GM12878 (cell line): ENCODE measurements around the gene ACSL3. TPM values are rescaled to one million over a fixed set of nuclear protein-coding genes. Genes with fewer than 3 reads are reported as not detected.

Experiments used
- ASH2L ChIP-seq: fragments of 300-600, 200-600 bp; sonication (generic); IDR thresholded peaks from 2 replicates; pipeline ENCODE4 v1.6.1; 2017; ENCODE audit warnings: low read depth, mild to moderate bottlenecking, borderline replicate concordance
- BHLHE40 ChIP-seq, 2 experiments: fragments of 450-650 bp in 1 of 2; IDR thresholded peaks; 2 replicates each; pipeline ENCODE4 v1.6.1; 2011 to 2017; ENCODE audit warnings: low read depth in 2 of 2, borderline replicate concordance in 1 of 2, improper control_type of control experiment in 1 of 2, low read length in 1 of 2, mild to moderate bottlenecking in 1 of 2
- BRCA1 ChIP-seq: IDR thresholded peaks from 2 replicates; pipeline ENCODE4 v1.6.1; 2011; ENCODE audit warnings: low read depth, low read length, improper control_type of control experiment
- EGR1 ChIP-seq, 2 experiments: IDR thresholded peaks; 1 replicate in 1 of 2; 2 replicates in 1 of 2; pipeline ENCODE4 v1.6.1; 2011 to 2012; ENCODE audit warnings: low read depth in 2 of 2, low read length in 2 of 2, borderline replicate concordance in 1 of 2, mild to moderate bottlenecking in 1 of 2, moderate library complexity in 1 of 2
- MEF2A ChIP-seq: IDR thresholded peaks from 2 replicates; pipeline ENCODE4 v1.6.1; 2011; ENCODE audit warnings: low read depth, mild to moderate bottlenecking, low read length, moderate library complexity; ENCODE audit not compliant: insufficient read depth
- MTA2 ChIP-seq: fragments of 450-650 bp; IDR thresholded peaks from 2 replicates; pipeline ENCODE4 v1.6.1; 2016; ENCODE audit warnings: low read depth, mild to moderate bottlenecking, moderate library complexity
- PAX8 ChIP-seq: fragments of 450-650 bp; IDR thresholded peaks from 2 replicates; pipeline ENCODE4 v1.6.1; 2017; ENCODE audit warnings: mild to moderate bottlenecking, moderate library complexity
- RELB ChIP-seq: fragments of 450-650 bp; IDR thresholded peaks from 2 replicates; pipeline ENCODE4 v1.6.1; 2017; ENCODE audit warnings: low read depth, mild to moderate bottlenecking, moderate library complexity
- SMAD5 ChIP-seq: IDR thresholded peaks from 2 replicates; pipeline ENCODE4 v1.6.1; 2016; ENCODE audit warnings: antibody characterized with exemption, low read depth
- SPI1 ChIP-seq: IDR thresholded peaks from 2 replicates; pipeline ENCODE4 v1.6.1; 2011; ENCODE audit warnings: low read depth, mild to moderate bottlenecking, low read length, moderate library complexity, borderline replicate concordance; ENCODE audit not compliant: insufficient read depth
- TBL1XR1 ChIP-seq: IDR thresholded peaks from 2 replicates; pipeline ENCODE4 v1.6.1; 2012; ENCODE audit warnings: low read depth, low read length, improper control_type of control experiment
- ZSCAN29 ChIP-seq: fragments of 450-650 bp; IDR thresholded peaks from 2 replicates; pipeline ENCODE4 v1.6.1; 2017; ENCODE audit warnings: mild to moderate bottlenecking, moderate library complexity
- polyA plus RNA-seq, 11 experiments: library from polyadenylated mRNA; depleted of rRNA in 4 of 11; unstranded in 6 of 11; stranded (reverse) in 5 of 11; fragments of >200 nt; fragmentation: Nextera tagmentation in 4 of 11; fragmentation: Illumina TruSeq in 1 of 11; extraction: Ambion mirVana in 4 of 11; extraction: Trizol in 1 of 11; gene quantifications; 1 replicate in 1 of 11; 2 replicates in 10 of 11; pipeline versions ENCODE4 v1.2.1 to v1.2.3, GENCODE V29; 2011 to 2016; ENCODE audit warnings: inconsistent platforms in 2 of 11, missing spikeins in 2 of 11, low read depth in 1 of 11
- total RNA-seq, 4 experiments: library from RNA; depleted of rRNA in 3 of 4; stranded (reverse); fragments of >200 nt in 3 of 4; fragmentation: Illumina TruSeq in 1 of 4; extraction: Trizol in 1 of 4; gene quantifications; 2 replicates each; pipeline versions ENCODE4 v1.2.1 to v1.2.3, GENCODE V29; 2013 to 2021
- TF ChIP-seq, protein P1 (sequence below): fragments of 450-650 bp; IDR thresholded peaks from 2 replicates; pipeline ENCODE4 v1.6.1; 2017; ENCODE audit warnings: mild to moderate bottlenecking, moderate library complexity
- TF ChIP-seq, protein P2 (sequence below), 3 experiments: IDR thresholded peaks in 2 of 3; conservative IDR thresholded peaks in 1 of 3; 2 replicates each; pipeline ENCODE4 v1.5.1; 2011; ENCODE audit warnings: low read depth in 3 of 3, low read length in 3 of 3, mild to moderate bottlenecking in 3 of 3, control low read depth in 2 of 3, moderate library complexity in 2 of 3, inconsistent platforms in 1 of 3, mixed read lengths in 1 of 3; ENCODE audit not compliant: control insufficient read depth in 2 of 3, insufficient read depth in 1 of 3; ENCODE audit errors: extremely low read depth in 1 of 3

ACSL3 gene
- total and polyA plus RNA-seq, 10 of the 15 experiments (the other 5 are each of a cell fraction or from before 2014, with no cell fraction given), result 15.6 to 83.9 (median 56.7) TPM

DNA sequence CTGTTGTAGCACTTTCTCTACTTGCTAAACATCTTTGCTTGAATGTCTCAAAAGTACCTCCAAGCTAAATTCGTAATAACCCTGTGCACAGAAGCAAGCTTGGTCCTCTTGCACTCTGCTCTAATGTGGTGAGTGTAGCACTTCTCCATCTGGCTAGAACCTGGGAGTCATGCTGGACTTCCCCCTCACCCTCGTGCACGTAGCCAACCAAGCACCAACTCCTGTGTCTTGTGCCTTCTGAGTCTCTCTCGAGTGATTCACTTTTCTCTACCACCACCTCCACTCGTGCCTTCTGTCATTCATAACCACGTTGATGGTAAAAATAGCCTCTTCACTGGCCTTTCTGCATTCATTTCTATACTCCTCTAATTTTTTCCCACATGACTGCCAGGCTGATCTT is 99.3 kb downstream of the ACSL3 start (continued):
- TF ChIP-seq, protein P1, sequence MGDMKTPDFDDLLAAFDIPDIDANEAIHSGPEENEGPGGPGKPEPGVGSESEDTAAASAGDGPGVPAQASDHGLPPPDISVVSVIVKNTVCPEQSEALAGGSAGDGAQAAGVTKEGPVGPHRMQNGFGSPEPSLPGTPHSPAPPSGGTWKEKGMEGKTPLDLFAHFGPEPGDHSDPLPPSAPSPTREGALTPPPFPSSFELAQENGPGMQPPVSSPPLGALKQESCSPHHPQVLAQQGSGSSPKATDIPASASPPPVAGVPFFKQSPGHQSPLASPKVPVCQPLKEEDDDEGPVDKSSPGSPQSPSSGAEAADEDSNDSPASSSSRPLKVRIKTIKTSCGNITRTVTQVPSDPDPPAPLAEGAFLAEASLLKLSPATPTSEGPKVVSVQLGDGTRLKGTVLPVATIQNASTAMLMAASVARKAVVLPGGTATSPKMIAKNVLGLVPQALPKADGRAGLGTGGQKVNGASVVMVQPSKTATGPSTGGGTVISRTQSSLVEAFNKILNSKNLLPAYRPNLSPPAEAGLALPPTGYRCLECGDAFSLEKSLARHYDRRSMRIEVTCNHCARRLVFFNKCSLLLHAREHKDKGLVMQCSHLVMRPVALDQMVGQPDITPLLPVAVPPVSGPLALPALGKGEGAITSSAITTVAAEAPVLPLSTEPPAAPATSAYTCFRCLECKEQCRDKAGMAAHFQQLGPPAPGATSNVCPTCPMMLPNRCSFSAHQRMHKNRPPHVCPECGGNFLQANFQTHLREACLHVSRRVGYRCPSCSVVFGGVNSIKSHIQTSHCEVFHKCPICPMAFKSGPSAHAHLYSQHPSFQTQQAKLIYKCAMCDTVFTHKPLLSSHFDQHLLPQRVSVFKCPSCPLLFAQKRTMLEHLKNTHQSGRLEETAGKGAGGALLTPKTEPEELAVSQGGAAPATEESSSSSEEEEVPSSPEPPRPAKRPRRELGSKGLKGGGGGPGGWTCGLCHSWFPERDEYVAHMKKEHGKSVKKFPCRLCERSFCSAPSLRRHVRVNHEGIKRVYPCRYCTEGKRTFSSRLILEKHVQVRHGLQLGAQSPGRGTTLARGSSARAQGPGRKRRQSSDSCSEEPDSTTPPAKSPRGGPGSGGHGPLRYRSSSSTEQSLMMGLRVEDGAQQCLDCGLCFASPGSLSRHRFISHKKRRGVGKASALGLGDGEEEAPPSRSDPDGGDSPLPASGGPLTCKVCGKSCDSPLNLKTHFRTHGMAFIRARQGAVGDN, result no peak
- TF ChIP-seq SMAD5 (no peak), PAX8 (no peak), SPI1 (peak; percentile 49; the same call in 1 of the 2 replicates), MEF2A (no peak), EGR1 (IDR thresholded peaks at IDR 0.05; ENCODE audit: borderline replicate concordance in 1 of 2, low read depth in 2 of 2, low read length in 2 of 2) (no peak), MTA2 (peak; percentile 22; the same call in 1 of the 2 replicates), ZSCAN29 (no peak), RELB (peak; percentile 53; the same call in 1 of the 2 replicates), TBL1XR1 (no peak), BRCA1 (no peak), BHLHE40 (IDR thresholded peaks at IDR 0.05; ENCODE audit: borderline replicate concordance in 1 of 2, low read depth in 2 of 2, low read length in 1 of 2) (peak; percentile 39 to 87; a peak in 3 of 4 replicates), ASH2L (no peak)
- TF ChIP-seq, protein P2, sequence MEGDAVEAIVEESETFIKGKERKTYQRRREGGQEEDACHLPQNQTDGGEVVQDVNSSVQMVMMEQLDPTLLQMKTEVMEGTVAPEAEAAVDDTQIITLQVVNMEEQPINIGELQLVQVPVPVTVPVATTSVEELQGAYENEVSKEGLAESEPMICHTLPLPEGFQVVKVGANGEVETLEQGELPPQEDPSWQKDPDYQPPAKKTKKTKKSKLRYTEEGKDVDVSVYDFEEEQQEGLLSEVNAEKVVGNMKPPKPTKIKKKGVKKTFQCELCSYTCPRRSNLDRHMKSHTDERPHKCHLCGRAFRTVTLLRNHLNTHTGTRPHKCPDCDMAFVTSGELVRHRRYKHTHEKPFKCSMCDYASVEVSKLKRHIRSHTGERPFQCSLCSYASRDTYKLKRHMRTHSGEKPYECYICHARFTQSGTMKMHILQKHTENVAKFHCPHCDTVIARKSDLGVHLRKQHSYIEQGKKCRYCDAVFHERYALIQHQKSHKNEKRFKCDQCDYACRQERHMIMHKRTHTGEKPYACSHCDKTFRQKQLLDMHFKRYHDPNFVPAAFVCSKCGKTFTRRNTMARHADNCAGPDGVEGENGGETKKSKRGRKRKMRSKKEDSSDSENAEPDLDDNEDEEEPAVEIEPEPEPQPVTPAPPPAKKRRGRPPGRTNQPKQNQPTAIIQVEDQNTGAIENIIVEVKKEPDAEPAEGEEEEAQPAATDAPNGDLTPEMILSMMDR (IDR thresholded peaks at IDR 0.05 in 2 of 3, conservative IDR thresholded peaks at IDR 0.05 in 1 of 3; ENCODE audit: control insufficient read depth in 2 of 3, extremely low read depth in 1 of 3, insufficient read depth in 1 of 3, low read depth in 3 of 3, low read length in 3 of 3), result no peak
